Measurements from ENCODE around the gene KLF4.

Gene KLF4

DNA sequence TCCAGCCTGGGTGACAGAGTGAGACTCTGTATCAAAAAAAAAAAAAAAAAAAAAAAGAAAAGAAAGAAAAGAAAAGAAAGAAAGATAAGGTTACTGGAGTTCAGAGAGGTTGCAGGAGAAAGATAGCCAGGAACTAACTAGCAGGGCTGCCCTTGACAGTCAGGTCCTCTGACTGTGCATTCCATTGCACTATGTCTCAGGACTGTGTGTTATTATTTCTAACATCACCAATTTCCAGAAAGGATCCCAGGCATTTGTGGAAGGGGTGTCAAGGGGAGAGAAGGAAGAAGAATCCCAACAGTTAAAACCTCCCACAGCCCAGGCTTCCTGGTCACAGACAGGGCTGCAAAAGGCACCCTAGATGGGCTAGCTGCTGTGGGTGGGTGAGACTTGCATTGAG, 25.1 kb downstream of the KLF4 start:
- Mint-ChIP-seq H3K4me1 (peaks cover 7% of the 10 kb centered on the region), H3K27me3 (ENCODE audit: low read depth, poor library complexity) (peaks cover 60% of the 10 kb centered on the region), H3K4me3 (peak overlapping the region; percentile 84), H3K36me3 (ENCODE audit: low read depth) (no peaks in the 10 kb centered on the region), H3K9me3 (no peaks in the 10 kb centered on the region), H3K27ac (no peak overlapping the region)
- no peak for DNase-seq
- TF ChIP-seq, protein P1, sequence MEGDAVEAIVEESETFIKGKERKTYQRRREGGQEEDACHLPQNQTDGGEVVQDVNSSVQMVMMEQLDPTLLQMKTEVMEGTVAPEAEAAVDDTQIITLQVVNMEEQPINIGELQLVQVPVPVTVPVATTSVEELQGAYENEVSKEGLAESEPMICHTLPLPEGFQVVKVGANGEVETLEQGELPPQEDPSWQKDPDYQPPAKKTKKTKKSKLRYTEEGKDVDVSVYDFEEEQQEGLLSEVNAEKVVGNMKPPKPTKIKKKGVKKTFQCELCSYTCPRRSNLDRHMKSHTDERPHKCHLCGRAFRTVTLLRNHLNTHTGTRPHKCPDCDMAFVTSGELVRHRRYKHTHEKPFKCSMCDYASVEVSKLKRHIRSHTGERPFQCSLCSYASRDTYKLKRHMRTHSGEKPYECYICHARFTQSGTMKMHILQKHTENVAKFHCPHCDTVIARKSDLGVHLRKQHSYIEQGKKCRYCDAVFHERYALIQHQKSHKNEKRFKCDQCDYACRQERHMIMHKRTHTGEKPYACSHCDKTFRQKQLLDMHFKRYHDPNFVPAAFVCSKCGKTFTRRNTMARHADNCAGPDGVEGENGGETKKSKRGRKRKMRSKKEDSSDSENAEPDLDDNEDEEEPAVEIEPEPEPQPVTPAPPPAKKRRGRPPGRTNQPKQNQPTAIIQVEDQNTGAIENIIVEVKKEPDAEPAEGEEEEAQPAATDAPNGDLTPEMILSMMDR (IDR thresholded peaks at IDR 0.05): no peak

DNA sequence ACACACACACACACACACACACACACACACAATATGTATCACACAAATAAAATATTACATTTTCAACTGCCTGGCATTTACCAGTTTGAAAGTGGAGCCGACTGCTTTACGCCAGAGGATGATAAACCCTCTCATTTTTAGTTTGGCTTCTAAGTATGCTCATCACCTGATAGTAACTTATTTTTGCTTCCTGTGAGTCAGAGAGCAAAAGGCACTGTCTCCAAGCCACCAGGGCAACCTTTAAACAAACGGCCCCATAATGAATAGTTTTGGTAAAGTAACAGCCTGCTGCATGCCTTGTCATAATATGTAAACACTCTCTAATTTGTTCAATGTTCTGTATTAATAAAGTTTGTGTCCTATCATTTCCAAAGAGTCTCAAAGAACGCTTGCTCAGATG, 26.9 kb downstream of the KLF4 start:
- Mint-ChIP-seq H3K9me3 (no peaks in the 10 kb centered on the region), H3K4me3 (no peak overlapping the region), H3K27me3 (ENCODE audit: low read depth, poor library complexity) (peaks cover 51% of the 10 kb centered on the region), H3K27ac (no peak overlapping the region), H3K4me1 (peaks cover 7% of the 10 kb centered on the region), H3K36me3 (ENCODE audit: low read depth) (no peaks in the 10 kb centered on the region)
- TF ChIP-seq, protein P1 (IDR thresholded peaks at IDR 0.05): no peak
- no peak for DNase-seq

DNA sequence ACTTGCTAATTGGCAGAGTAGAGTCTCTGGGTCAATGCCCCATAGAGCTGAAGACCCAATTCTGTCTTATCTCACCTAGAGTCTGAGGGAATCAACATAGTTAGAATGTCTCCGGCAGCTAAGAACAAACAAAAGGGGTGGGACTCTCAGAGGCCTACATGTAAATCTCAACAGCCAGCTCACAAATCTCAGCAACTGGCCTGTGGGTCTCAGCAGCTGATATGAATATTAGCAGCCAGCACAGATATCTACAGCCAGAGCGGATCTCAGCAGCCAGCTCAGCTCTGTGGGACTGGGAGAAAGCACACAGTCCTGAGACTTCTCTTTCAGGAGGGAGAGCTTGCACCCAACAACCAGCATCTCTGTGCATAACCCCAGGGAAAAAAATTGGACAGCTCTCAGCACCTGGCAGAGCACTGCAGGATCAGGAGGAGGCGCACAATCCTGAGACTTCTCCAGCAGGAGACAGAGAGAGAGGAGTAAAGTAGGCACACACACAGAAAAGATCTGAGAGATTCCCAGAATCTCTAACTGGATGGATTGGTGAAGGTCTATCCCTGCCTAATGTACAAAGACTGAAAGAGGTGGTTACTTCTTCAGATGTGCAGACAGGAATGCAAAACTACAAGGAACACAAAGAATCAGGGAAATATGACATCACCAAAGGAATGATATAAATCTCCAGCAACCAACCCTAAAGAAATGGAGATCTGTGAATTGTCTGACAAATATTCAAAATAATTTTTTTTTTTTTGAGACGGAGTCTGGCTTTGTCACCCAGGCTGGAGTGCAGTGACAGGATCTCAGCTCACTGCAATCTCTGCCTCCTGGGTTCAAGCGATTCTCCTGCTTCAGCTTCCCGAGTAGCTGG, 29.2 kb downstream of the KLF4 start:
- TF ChIP-seq, protein P1 (IDR thresholded peaks at IDR 0.05): no peak
- peaks cover 34% of the 10 kb centered on the region for H3K27me3 Mint-ChIP-seq (ENCODE audit: low read depth, poor library complexity)

DNA sequence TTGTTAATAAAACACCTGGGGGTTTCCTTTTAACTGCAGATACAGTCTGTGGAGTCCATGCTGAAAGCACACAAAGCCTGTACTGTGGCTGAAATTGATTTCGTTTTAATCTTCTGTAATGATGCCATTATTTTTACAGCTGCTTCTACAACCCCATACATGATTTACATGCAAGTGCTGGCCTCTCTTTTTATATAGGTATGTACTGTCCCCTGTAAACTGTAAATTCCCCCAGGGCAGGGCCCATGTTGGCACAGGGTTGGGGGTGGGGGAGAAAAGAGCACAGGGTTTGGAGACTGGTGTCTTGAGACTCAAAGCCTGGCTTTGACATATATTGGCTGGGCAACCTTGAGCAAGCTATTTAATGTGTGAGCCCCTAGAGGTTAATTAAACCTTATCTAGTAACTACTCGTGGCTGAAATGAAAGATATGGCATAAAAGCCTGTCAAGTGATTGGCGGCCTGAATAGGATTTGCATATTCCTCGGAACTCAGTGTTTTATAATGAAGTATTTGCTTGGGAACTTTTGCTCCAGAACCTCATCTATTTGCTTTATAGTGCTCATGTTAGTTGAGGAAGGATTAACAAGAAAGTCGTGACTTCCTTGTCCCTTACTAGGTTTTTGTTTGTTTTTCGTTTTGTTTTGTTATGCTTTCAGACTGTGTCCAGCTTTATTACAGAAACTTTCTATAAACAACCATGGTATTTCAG, 34.0 kb downstream of the KLF4 start:
- peaks cover 19% of the 10 kb centered on the region for H3K27me3 Mint-ChIP-seq (ENCODE audit: low read depth, poor library complexity)
- H3K4me3 Mint-ChIP-seq: no peak overlapping the region
- TF ChIP-seq, protein P1 (IDR thresholded peaks at IDR 0.05): no peak
- no peak for DNase-seq
- H3K4me1 Mint-ChIP-seq: no peaks in the 10 kb centered on the region
- no peaks in the 10 kb centered on the region for H3K36me3 Mint-ChIP-seq (ENCODE audit: low read depth)
- H3K27ac Mint-ChIP-seq: no peak overlapping the region
- H3K9me3 Mint-ChIP-seq: no peaks in the 10 kb centered on the region

More for the DNA sequence above, 29.2 kb downstream of the KLF4 start:
- no peak overlapping the region for H3K27ac Mint-ChIP-seq
- no peaks in the 10 kb centered on the region for H3K9me3 Mint-ChIP-seq
- H3K4me1 Mint-ChIP-seq: peaks cover 7% of the 10 kb centered on the region
- H3K4me3 Mint-ChIP-seq: no peak overlapping the region
- DNase-seq: no peak
- H3K36me3 Mint-ChIP-seq (ENCODE audit: low read depth): no peaks in the 10 kb centered on the region

DNA sequence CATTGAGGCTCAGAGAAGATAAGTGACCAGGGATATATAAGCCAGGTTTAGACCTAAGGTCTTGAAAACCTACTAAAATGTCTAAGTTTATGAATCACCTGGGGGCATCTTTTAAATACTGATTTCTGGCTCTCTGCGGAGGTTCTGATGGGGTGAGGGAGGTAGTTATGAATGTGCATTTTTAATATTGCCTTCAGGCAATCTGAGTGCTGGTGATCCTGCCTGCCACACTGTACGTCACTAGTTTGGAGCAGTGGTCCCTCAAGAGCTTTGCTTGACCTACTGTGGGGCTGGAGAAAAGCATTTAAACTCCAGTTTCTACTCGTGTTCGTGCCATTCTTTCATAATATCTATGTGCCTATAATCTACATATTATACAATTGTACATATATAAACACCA, 36.1 kb downstream of the KLF4 start:
- TF ChIP-seq, protein P1 (IDR thresholded peaks at IDR 0.05): no peak
- H3K27ac Mint-ChIP-seq: peak overlapping the region; percentile 15
- DNase-seq: no peak
- H3K4me1 Mint-ChIP-seq: no peaks in the 10 kb centered on the region
- H3K36me3 Mint-ChIP-seq (ENCODE audit: low read depth): no peaks in the 10 kb centered on the region
- H3K4me3 Mint-ChIP-seq: no peak overlapping the region
- H3K27me3 Mint-ChIP-seq (ENCODE audit: low read depth, poor library complexity): peaks cover 14% of the 10 kb centered on the region
- no peaks in the 10 kb centered on the region for H3K9me3 Mint-ChIP-seq
